GM12878 (cell line): Measurements from ENCODE around the gene ZSWIM6. TPM values are rescaled to one million over a fixed set of nuclear protein-coding genes. Genes with fewer than 3 reads are reported as not detected.

Experiments
- ATAC-seq: fragments of 200-7000 bp; cut with Tn5 transposase; 3 replicates; pipeline ENCODE4 v1.9.1; 2020; ENCODE audit warnings: mild to moderate bottlenecking, moderate library complexity
- BruUV-seq: library from RNA; stranded (reverse); fragments of 400-500 nt; replicated peaks from 2 replicates; lab custom pipeline; 2021; lab: Mats Ljungman, UMichigan
- CTCF ChIA-PET: fragments of 300-600 bp; sonication (Branson Sonifier 250); formaldehyde crosslinking; extraction: SDS; loops from one replicate; lab custom pipeline; 2021; ENCODE audit warnings: inconsistent platforms; lab: Yijun Ruan, JAX
- POLR2A ChIA-PET: fragments of 350-600 bp; formaldehyde crosslinking; extraction: SDS; loops from one replicate; lab custom pipeline; 2021; ENCODE audit warnings: inconsistent platforms; lab: Charles Lee
- RAD21 ChIA-PET: fragments of 300-600 bp; sonication (Branson Sonifier 250); formaldehyde crosslinking; loops from one replicate; lab custom pipeline; 2023; ENCODE audit warnings: antibody characterized with exemption; ENCODE audit not compliant: unreplicated experiment; lab: Charles Lee
- SMC1A ChIA-PET: fragments of 300-600 bp; sonication (Branson Sonifier 250); formaldehyde crosslinking; loops from one replicate; lab custom pipeline; 2023; ENCODE audit not compliant: unreplicated experiment, uncharacterized antibody; lab: Charles Lee
- DNase-seq: peaks from one replicate; pipeline ENCODE4 v3.0.0-alpha.2; 2011; ENCODE audit warnings: low read depth, low spot score
- FAIRE-seq: peaks from 3 replicates; lab custom pipeline; 2011; peaks lifted over from hg19 to GRCh38; lab: Jason Lieb, UNC
- H2AFZ ChIP-seq: 2 replicates; pipeline ENCODE4 v1.6.0; 2011; ENCODE audit warnings: low read depth, low read length, control low read depth; ENCODE audit not compliant: control insufficient read depth
- H3K27ac ChIP-seq: 2 replicates; pipeline ENCODE4 v1.5.1; 2011; ENCODE audit warnings: control low read depth; ENCODE audit not compliant: control insufficient read depth, insufficient read depth
- H3K27me3 ChIP-seq, 2 experiments: replicated peaks in 1 of 2; 2 replicates each; pipeline versions ENCODE4 v1.6.0 to v1.6.1; 2011; ENCODE audit warnings: low read length in 1 of 2; ENCODE audit not compliant: control insufficient read depth in 2 of 2, insufficient read depth in 2 of 2
- H3K36me3 ChIP-seq, 2 experiments: 2 replicates each; pipeline ENCODE4 v1.5.1; 2011; ENCODE audit warnings: low read length in 1 of 2; ENCODE audit not compliant: control insufficient read depth in 2 of 2, insufficient read depth in 2 of 2
- H3K4me1 ChIP-seq: 2 replicates; pipeline ENCODE4 v1.6.1; 2011; ENCODE audit warnings: mild to moderate bottlenecking, low read length, moderate library complexity, mixed read lengths; ENCODE audit not compliant: control insufficient read depth, insufficient read depth
- H3K4me2 ChIP-seq: 2 replicates; pipeline ENCODE4 v1.6.0; 2011; ENCODE audit warnings: control low read depth; ENCODE audit not compliant: control insufficient read depth, insufficient read depth
- H3K4me3 ChIP-seq: fragments of 200-600 bp; sonication (generic); 2 replicates; pipeline ENCODE4 v1.5.1; 2016
- H3K79me2 ChIP-seq: 2 replicates; pipeline ENCODE4 v1.6.0; 2011; ENCODE audit warnings: low read length; ENCODE audit not compliant: control insufficient read depth, insufficient read depth
- H3K9ac ChIP-seq: 2 replicates; pipeline ENCODE4 v1.8.0; 2011; ENCODE audit warnings: low read length, control low read depth, mixed read lengths; ENCODE audit not compliant: control insufficient read depth, insufficient read depth
- H3K9me3 ChIP-seq: replicated peaks from 3 replicates; pipeline ENCODE4 v1.5.1; 2011; ENCODE audit warnings: mild to moderate bottlenecking, low read length; ENCODE audit not compliant: control insufficient read depth, insufficient read depth
- H4K20me1 ChIP-seq: 2 replicates; pipeline ENCODE4 v1.6.0; 2011; ENCODE audit not compliant: control insufficient read depth, insufficient read depth
- ASH2L ChIP-seq: fragments of 300-600, 200-600 bp; sonication (generic); IDR thresholded peaks from 2 replicates; pipeline ENCODE4 v1.6.1; 2017; ENCODE audit warnings: low read depth, mild to moderate bottlenecking, borderline replicate concordance
- CBX5 ChIP-seq: sonication (generic); IDR thresholded peaks from 2 replicates; pipeline ENCODE4 v1.6.1; 2016; ENCODE audit warnings: low read depth, moderate library complexity, mild to moderate bottlenecking, inconsistent platforms
- CREB1 ChIP-seq: IDR thresholded peaks from 2 replicates; pipeline ENCODE4 v1.6.1; 2012; ENCODE audit warnings: low read depth, mild to moderate bottlenecking, inconsistent platforms
- DPF2 ChIP-seq: fragments of 450-650 bp; IDR thresholded peaks from 2 replicates; pipeline ENCODE4 v1.6.1; 2017; ENCODE audit warnings: mild to moderate bottlenecking
- FOS ChIP-seq: IDR thresholded peaks from 3 replicates; pipeline ENCODE4 v1.6.1; 2011; ENCODE audit warnings: borderline replicate concordance; ENCODE audit not compliant: insufficient read length; ENCODE audit errors: extremely low read depth
- MTA3 ChIP-seq: IDR thresholded peaks from 2 replicates; pipeline ENCODE4 v1.6.1; 2012; ENCODE audit warnings: low read length, inconsistent platforms, borderline replicate concordance
- NFIC ChIP-seq: IDR thresholded peaks from 2 replicates; pipeline ENCODE4 v1.6.1; 2012; ENCODE audit warnings: low read depth, mild to moderate bottlenecking, inconsistent platforms, low read length, moderate library complexity
- NFYA ChIP-seq: IDR thresholded peaks from 2 replicates; pipeline ENCODE4 v1.6.1; 2011; ENCODE audit warnings: low read depth, mild to moderate bottlenecking, low read length, improper control_type of control experiment, borderline replicate concordance
- NR2F1 ChIP-seq: fragments of 450-650 bp; conservative IDR thresholded peaks from 2 replicates; pipeline ENCODE4 v1.6.1; 2017; ENCODE audit warnings: mild to moderate bottlenecking
- POLR2A ChIP-seq: IDR thresholded peaks from 2 replicates; pipeline ENCODE4 v1.6.1; 2011; ENCODE audit warnings: low read depth, mild to moderate bottlenecking, low read length
- RAD21 ChIP-seq: IDR thresholded peaks from 2 replicates; pipeline ENCODE4 v1.6.1; 2011; ENCODE audit warnings: mild to moderate bottlenecking, low read depth, low read length, moderate library complexity; ENCODE audit not compliant: insufficient read depth
- RB1 ChIP-seq: fragments of 450-650 bp; formaldehyde crosslinking; IDR thresholded peaks from 2 replicates; pipeline ENCODE4 v1.6.1; 2017; ENCODE audit warnings: mild to moderate bottlenecking, borderline replicate concordance
- RFX5 ChIP-seq: IDR thresholded peaks from 2 replicates; pipeline ENCODE4 v1.6.1; 2011; ENCODE audit warnings: low read depth, low read length, improper control_type of control experiment
- SMAD1 ChIP-seq: fragments of 450-650 bp; IDR thresholded peaks from 2 replicates; pipeline ENCODE4 v1.6.1; 2018; ENCODE audit warnings: mild to moderate bottlenecking, low read depth; ENCODE audit not compliant: partially characterized antibody
- SMC3 ChIP-seq: IDR thresholded peaks from 2 replicates; pipeline ENCODE4 v1.6.1; 2011; ENCODE audit warnings: low read length, improper control_type of control experiment, borderline replicate concordance
- SREBF1 ChIP-seq: IDR thresholded peaks from 2 replicates; pipeline ENCODE4 v1.6.1; 2012; ENCODE audit warnings: mild to moderate bottlenecking, low read length
- ZNF207 ChIP-seq: fragments of 450-650 bp; IDR thresholded peaks from 2 replicates; pipeline ENCODE4 v1.6.1; 2014; ENCODE audit warnings: antibody characterized with exemption, mild to moderate bottlenecking, borderline replicate concordance
- WGBS: methylation state at CpG from one replicate; pipeline ENCODE4 v1.1.6; 2016; ENCODE audit warnings: low lambda C conversion rate; ENCODE audit not compliant: insufficient replicate concordance, insufficient coverage; ENCODE audit errors: missing lambda C conversion rate; 5-methylcytosine and 5-hydroxymethylcytosine counted together
- in situ Hi-C: fragments of 300-500 bp; cut with MboI; formaldehyde crosslinking; loops from 9 replicates; pipeline ENCODE4 v1.14.3; 2018; ENCODE audit warnings: mixed read lengths
- intact Hi-C: fragments of 100-400 bp; cut with micrococcal nuclease; formaldehyde crosslinking; loops from one replicate; pipeline ENCODE4 v1.14.2; 2022; ENCODE audit not compliant: unreplicated experiment
- polyA plus RNA-seq, 11 experiments: library from polyadenylated mRNA; depleted of rRNA in 4 of 11; unstranded in 6 of 11; stranded (reverse) in 5 of 11; fragments of >200 nt; fragmentation: Nextera tagmentation in 4 of 11; fragmentation: Illumina TruSeq in 1 of 11; extraction: Ambion mirVana in 4 of 11; extraction: Trizol in 1 of 11; gene quantifications; 1 replicate in 1 of 11; 2 replicates in 10 of 11; pipeline versions ENCODE4 v1.2.1 to v1.2.3, GENCODE V29; 2011 to 2016; ENCODE audit warnings: inconsistent platforms in 2 of 11, missing spikeins in 2 of 11, low read depth in 1 of 11
- total RNA-seq, 4 experiments: library from RNA; depleted of rRNA in 3 of 4; stranded (reverse); fragments of >200 nt in 3 of 4; fragmentation: Illumina TruSeq in 1 of 4; extraction: Trizol in 1 of 4; gene quantifications; 2 replicates each; pipeline versions ENCODE4 v1.2.1 to v1.2.3, GENCODE V29; 2013 to 2021
- TF ChIP-seq, protein P1 (sequence below): IDR thresholded peaks from 2 replicates; pipeline ENCODE4 v1.6.1; 2011; ENCODE audit warnings: low read depth, low read length, improper control_type of control experiment, borderline replicate concordance
- TF ChIP-seq, protein P2 (sequence below): IDR thresholded peaks from 2 replicates; pipeline ENCODE4 v1.6.1; 2012; ENCODE audit warnings: low read length, inconsistent platforms
- TF ChIP-seq, protein P3 (sequence below), 3 experiments: IDR thresholded peaks in 2 of 3; conservative IDR thresholded peaks in 1 of 3; 2 replicates each; pipeline ENCODE4 v1.5.1; 2011; ENCODE audit warnings: low read depth in 3 of 3, low read length in 3 of 3, mild to moderate bottlenecking in 3 of 3, control low read depth in 2 of 3, moderate library complexity in 2 of 3, inconsistent platforms in 1 of 3, mixed read lengths in 1 of 3; ENCODE audit not compliant: control insufficient read depth in 2 of 3, insufficient read depth in 1 of 3; ENCODE audit errors: extremely low read depth in 1 of 3

Gene ZSWIM6
- total and polyA plus RNA-seq, 10 of the 15 experiments (the other 5 are each of a cell fraction or from before 2014, with no cell fraction given) = 0.53 to 6.2 (median 3.4) TPM

DNA sequence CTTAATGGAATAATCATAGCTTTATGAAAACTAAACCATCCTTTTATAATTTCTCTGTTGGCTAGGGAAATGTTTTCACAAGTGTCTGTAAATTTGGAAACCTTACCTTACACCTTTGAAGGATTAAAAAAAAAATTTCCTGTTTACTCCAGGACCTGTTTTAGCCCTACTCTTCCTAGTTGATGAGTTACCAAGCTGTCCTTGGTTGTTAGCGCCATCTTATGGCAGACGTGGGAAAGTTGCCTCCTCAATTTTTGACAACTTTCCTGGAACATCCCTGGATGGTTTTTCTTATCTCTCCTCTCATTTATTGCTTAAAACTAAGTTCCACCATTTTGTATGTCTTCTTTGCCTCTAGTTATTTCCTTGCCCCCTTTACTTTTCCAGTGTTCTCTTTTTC lies 25.7 kb downstream of the ZSWIM6 start:
- Histone ChIP-seq H3K9ac (no peak overlapping the region), H3K4me2 (no peak overlapping the region), H3K4me3 (no peak overlapping the region), H3K4me1 (no peaks in the 10 kb centered on the region), H3K27me3 (no peaks in the 10 kb centered on the region)
- no peak for ATAC-seq
- intact Hi-C loops (no loop called here), in situ Hi-C loops (no loop called here)
- ChIA-PET SMC1A (interaction anchor here (0.8 to 2.3 kb wide), 10 partner anchors 9 to 189 kb away, joined by 3 to 7 read pairs (median 3); no protein-coding TSS in a partner anchor), RAD21 (interaction anchor here (0.7 to 0.9 kb wide), 3 partner anchors 27 to 399 kb away, joined by 3 to 4 read pairs (median 3); no protein-coding TSS in a partner anchor), POLR2A (no interaction called here), CTCF (interaction anchor here (0.6 to 2.7 kb wide), 10 partner anchors 9 to 305 kb away, joined by 3 to 24 read pairs (median 4); no protein-coding TSS in a partner anchor)
- no peak for FAIRE-seq
- WGBS = 84% methylated on average over 2 of the region's 2 CpGs
- no peak for TF ChIP-seq DPF2
- no peak for TF ChIP-seq MTA3
- TF ChIP-seq, protein P1, sequence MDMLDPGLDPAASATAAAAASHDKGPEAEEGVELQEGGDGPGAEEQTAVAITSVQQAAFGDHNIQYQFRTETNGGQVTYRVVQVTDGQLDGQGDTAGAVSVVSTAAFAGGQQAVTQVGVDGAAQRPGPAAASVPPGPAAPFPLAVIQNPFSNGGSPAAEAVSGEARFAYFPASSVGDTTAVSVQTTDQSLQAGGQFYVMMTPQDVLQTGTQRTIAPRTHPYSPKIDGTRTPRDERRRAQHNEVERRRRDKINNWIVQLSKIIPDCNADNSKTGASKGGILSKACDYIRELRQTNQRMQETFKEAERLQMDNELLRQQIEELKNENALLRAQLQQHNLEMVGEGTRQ = no peak
- TF ChIP-seq NFYA = no peak
- peak; percentile 50 for TF ChIP-seq RAD21
- no peak for TF ChIP-seq ASH2L
- no peak for TF ChIP-seq CREB1
- no peak for TF ChIP-seq SMAD1
- TF ChIP-seq NR2F1 = no peak
- TF ChIP-seq, protein P2, sequence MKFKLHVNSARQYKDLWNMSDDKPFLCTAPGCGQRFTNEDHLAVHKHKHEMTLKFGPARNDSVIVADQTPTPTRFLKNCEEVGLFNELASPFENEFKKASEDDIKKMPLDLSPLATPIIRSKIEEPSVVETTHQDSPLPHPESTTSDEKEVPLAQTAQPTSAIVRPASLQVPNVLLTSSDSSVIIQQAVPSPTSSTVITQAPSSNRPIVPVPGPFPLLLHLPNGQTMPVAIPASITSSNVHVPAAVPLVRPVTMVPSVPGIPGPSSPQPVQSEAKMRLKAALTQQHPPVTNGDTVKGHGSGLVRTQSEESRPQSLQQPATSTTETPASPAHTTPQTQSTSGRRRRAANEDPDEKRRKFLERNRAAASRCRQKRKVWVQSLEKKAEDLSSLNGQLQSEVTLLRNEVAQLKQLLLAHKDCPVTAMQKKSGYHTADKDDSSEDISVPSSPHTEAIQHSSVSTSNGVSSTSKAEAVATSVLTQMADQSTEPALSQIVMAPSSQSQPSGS = no peak
- TF ChIP-seq RB1 = no peak
- peak; percentile 76; the same call in 1 of the 2 replicates for TF ChIP-seq CBX5
- TF ChIP-seq RFX5 = no peak
- peak; percentile 27; the same call in 1 of the 2 replicates for TF ChIP-seq SMC3
- no peak for TF ChIP-seq NFIC
- no peak for TF ChIP-seq FOS
- no peak for TF ChIP-seq SREBF1
- no peak for TF ChIP-seq POLR2A
- TF ChIP-seq ZNF207 = no peak
- TF ChIP-seq, protein P3, sequence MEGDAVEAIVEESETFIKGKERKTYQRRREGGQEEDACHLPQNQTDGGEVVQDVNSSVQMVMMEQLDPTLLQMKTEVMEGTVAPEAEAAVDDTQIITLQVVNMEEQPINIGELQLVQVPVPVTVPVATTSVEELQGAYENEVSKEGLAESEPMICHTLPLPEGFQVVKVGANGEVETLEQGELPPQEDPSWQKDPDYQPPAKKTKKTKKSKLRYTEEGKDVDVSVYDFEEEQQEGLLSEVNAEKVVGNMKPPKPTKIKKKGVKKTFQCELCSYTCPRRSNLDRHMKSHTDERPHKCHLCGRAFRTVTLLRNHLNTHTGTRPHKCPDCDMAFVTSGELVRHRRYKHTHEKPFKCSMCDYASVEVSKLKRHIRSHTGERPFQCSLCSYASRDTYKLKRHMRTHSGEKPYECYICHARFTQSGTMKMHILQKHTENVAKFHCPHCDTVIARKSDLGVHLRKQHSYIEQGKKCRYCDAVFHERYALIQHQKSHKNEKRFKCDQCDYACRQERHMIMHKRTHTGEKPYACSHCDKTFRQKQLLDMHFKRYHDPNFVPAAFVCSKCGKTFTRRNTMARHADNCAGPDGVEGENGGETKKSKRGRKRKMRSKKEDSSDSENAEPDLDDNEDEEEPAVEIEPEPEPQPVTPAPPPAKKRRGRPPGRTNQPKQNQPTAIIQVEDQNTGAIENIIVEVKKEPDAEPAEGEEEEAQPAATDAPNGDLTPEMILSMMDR (IDR thresholded peaks at IDR 0.05 in 2 of 3, conservative IDR thresholded peaks at IDR 0.05 in 1 of 3; ENCODE audit: control insufficient read depth in 2 of 3, extremely low read depth in 1 of 3, insufficient read depth in 1 of 3, low read depth in 3 of 3, low read length in 3 of 3) = peak; percentile 27 to 40 (median 27); a peak in 5 of 6 replicates
- TF ChIP-seq, all 136 proteins: peak for 4
- no peak for DNase-seq
- H3K79me2 ChIP-seq = no peaks in the 10 kb centered on the region
- H3K9me3 ChIP-seq = no peaks in the 10 kb centered on the region; the same call in 1 of the 3 replicates
- no peak overlapping the region for H3K27ac ChIP-seq
- no peak overlapping the region for H2AFZ ChIP-seq
- no TSS peak for BruUV-seq
- no peaks in the 10 kb centered on the region for H3K36me3 ChIP-seq
- no peaks in the 10 kb centered on the region for H4K20me1 ChIP-seq
